Esophagus muscularis mucosa (tissue), 3 donors: Measurements from ENCODE around the gene DDX41.

Experiments
- CTCF ChIP-seq, 3 experiments: fragments of 200-600 bp in 2 of 3; fragments of 450-650 bp in 1 of 3; sonication (generic) in 2 of 3; IDR thresholded peaks; one replicate each; pipeline ENCODE4 v1.5.1; 2017 to 2019; ENCODE audit warnings: antibody characterized with exemption in 3 of 3, mild to moderate bottlenecking in 2 of 3, moderate library complexity in 1 of 3
- POLR2A ChIP-seq: fragments of 450-650 bp; IDR thresholded peaks from one replicate; pipeline ENCODE4 v1.6.1; 2017; ENCODE audit warnings: antibody characterized with exemption, moderate library complexity, mild to moderate bottlenecking, low read depth

- TF ChIP-seq CTCF (IDR thresholded peaks at IDR 0.05) (no peak), POLR2A (no peak)
Observed at GRCh38 chr5:177483042-177483441, 33.7 kb downstream of the DDX41 start.
